Transverse colon (tissue), 3 donors: Measurements from ENCODE around the gene MPEG1.

ENCODE experiments used
- POLR2A ChIP-seq: fragments of 450-650 bp; IDR thresholded peaks from one replicate; pipeline ENCODE4 v1.6.1; 2016; ENCODE audit warnings: antibody characterized with exemption, mild to moderate bottlenecking, moderate library complexity
- TF ChIP-seq, protein P1 (sequence below), 5 experiments: fragments of 200-600 bp in 3 of 5; fragments of 450-650 bp in 2 of 5; sonication (generic) in 3 of 5; IDR thresholded peaks; 1 replicate in 2 of 5; 2 replicates in 3 of 5; pipeline ENCODE4 v1.5.1; 2016 to 2017; ENCODE audit warnings: antibody characterized with exemption in 5 of 5, inconsistent platforms in 3 of 5, mild to moderate bottlenecking in 2 of 5, moderate library complexity in 1 of 5

DNA sequence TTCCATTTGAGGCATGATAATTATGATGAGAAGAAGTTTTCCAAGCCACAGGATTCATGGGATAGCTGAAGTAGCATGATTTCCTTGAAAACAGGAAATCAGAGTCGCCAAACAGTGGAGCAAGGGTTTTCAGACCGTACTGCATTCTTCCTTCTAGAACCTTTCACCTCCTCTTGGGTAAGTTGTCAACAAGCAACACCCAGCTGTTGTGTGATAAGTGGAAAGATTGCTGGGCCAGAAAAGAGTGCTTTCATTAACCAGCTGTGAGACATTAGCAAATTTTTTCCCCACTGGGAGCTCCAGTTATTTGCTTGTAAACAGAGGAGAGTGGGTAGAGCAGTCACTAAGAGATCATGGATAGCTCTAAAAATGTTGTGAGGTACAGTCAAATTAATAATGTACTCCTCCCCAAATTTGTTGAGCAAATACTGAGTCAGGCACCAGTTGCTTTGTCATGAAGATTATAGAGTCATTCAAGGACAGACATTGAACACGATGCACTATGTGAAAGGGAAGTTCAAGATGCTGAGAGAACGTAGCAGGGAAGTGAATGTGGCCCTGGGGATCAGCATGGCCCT, 11.7 kb upstream of the MPEG1 start:
- TF ChIP-seq POLR2A = no peak
- TF ChIP-seq, protein P1, sequence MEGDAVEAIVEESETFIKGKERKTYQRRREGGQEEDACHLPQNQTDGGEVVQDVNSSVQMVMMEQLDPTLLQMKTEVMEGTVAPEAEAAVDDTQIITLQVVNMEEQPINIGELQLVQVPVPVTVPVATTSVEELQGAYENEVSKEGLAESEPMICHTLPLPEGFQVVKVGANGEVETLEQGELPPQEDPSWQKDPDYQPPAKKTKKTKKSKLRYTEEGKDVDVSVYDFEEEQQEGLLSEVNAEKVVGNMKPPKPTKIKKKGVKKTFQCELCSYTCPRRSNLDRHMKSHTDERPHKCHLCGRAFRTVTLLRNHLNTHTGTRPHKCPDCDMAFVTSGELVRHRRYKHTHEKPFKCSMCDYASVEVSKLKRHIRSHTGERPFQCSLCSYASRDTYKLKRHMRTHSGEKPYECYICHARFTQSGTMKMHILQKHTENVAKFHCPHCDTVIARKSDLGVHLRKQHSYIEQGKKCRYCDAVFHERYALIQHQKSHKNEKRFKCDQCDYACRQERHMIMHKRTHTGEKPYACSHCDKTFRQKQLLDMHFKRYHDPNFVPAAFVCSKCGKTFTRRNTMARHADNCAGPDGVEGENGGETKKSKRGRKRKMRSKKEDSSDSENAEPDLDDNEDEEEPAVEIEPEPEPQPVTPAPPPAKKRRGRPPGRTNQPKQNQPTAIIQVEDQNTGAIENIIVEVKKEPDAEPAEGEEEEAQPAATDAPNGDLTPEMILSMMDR (IDR thresholded peaks at IDR 0.05) = no peak
